Stomach smooth muscle (tissue), 2 donors: ENCODE results near the gene SCAND1.

Experiments
- H3K27ac ChIP-seq: one replicate; pipeline ENCODE4 v1.7.0; 2013; ENCODE audit warnings: mild to moderate bottlenecking, low read length, inconsistent platforms
- H3K27me3 ChIP-seq, 2 donors: one replicate each; pipeline ENCODE4 v1.7.0; 2013; ENCODE audit warnings: low read length in 2 of 2; ENCODE audit not compliant: insufficient read depth in 2 of 2, control insufficient read depth in 1 of 2
- H3K36me3 ChIP-seq, 2 donors: one replicate each; pipeline ENCODE4 v1.7.0; 2013; ENCODE audit warnings: low read length in 2 of 2; ENCODE audit not compliant: control insufficient read depth in 2 of 2, insufficient read depth in 2 of 2
- H3K4me1 ChIP-seq: one replicate; pipeline ENCODE4 v1.7.0; 2013; ENCODE audit warnings: low read length; ENCODE audit not compliant: control insufficient read depth, insufficient read depth
- H3K4me3 ChIP-seq, 2 donors: one replicate each; pipeline ENCODE4 v1.7.0; 2013; ENCODE audit warnings: low read length in 2 of 2
- H3K9ac ChIP-seq, 2 donors: one replicate each; pipeline ENCODE4 v1.7.0; 2013; ENCODE audit warnings: low read length in 2 of 2, mild to moderate bottlenecking in 1 of 2
- H3K9me3 ChIP-seq, 2 donors: one replicate each; pipeline ENCODE4 v1.7.0; 2013; ENCODE audit warnings: low read length in 2 of 2; ENCODE audit not compliant: control insufficient read depth in 2 of 2
- donor health status: healthy.
- donor health status: Pancreatic carcinoma.

Gene SCAND1

DNA sequence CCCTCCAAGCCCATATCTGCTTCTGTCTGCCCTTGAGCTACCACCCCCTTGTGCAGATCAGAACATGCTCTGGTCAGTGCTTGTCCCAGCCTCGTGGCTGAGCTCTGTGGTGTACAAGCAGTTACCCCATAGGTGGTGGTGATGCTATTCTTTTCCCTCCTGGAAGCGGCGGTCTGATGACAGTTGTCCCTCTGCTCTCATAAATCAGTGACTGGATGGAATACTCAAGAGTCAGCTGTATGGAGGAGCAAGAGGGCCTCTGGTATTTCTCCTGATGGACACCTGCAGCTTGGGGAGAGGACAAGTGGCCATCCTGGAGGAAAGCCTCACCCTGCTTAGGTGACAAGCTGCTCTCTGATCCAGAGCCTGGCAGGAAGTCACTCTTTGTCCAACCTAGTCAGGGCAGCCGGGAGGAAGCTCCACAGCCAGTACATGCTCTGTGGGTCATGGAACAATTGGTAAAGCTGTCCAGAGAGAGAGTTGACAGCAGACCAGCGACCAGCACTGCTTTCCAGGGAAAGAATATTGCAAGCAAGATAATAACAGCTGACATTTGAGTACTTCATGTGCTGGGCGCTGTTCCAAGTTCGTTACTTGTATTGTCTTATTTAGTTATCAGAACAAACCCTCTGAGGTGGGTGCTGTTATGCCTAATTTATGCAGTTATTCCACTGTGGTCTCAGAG lies 47.1 kb downstream of the SCAND1 start:
- no peak overlapping the region for H3K9ac ChIP-seq
- H3K9me3 ChIP-seq, result no peaks in the 10 kb centered on the region
- no peaks in the 10 kb centered on the region for H3K4me1 ChIP-seq
- no peak overlapping the region for H3K4me3 ChIP-seq
- H3K36me3 ChIP-seq, result peaks cover 0 to 13% of the 10 kb centered on the region in 2 donors
- no peak overlapping the region for H3K27ac ChIP-seq
- H3K27me3 ChIP-seq, result no peaks in the 10 kb centered on the region

DNA sequence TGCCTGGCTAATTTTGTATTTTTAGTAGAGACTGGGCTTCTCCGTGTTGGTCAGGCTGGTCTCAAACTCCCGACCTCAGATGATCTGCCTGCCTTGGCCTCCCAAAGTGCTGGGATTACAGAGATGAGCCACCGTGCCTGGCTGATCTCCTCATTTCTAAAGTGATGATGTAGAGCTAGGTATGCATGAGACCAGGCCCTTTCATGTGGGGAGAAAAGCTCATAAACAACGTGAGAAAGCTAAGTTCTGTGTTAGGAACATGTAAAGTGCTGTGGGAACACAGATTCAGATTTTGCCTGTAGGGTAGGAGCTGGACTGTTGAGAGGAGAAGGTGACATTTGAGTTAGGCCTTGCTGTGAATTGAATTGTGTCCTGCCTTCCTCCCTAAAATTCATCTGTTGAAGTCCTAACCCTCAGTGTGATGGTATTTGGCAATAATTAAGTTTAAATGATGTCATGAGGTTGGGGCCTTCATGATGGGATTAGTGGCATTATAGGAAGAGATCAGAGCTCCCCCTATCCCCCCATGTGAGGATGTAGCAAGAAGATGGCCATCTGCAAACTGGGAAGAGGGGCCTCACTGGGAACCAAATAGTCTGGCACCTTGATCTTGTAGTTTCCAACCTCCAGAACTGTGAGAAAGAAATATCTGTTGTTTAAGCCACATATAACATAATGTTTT lies 49.2 kb downstream of the SCAND1 start:
- Histone ChIP-seq H3K27me3 (no peaks in the 10 kb centered on the region), H3K9ac (no peak overlapping the region), H3K4me3 (no peak overlapping the region), H3K36me3 (peaks cover 0 to 11% of the 10 kb centered on the region in 2 donors), H3K27ac (no peak overlapping the region), H3K9me3 (no peaks in the 10 kb centered on the region), H3K4me1 (no peaks in the 10 kb centered on the region)

DNA sequence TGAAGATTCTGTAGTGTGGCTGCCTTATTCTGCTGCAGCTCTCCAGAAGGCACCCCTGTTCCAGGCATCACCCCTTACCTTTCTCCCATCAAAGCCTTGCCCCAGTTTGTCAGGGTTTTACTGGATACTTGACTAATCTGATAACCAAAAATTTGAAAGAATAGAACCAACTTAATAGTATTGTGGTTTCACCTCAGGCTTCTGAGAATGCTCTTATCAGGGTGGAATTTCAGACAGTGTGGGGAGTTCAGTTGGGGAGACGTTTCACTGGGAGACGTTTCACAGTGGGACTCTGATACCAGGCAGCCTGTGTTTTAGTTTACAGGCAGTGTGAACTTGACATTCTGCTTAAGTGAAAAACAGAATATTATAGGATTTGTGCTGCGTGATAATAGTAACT lies 50.5 kb downstream of the SCAND1 start:
- H3K27me3 ChIP-seq, result no peaks in the 10 kb centered on the region
- no peaks in the 10 kb centered on the region for H3K4me1 ChIP-seq
- H3K36me3 ChIP-seq, result peaks cover 7 to 19% of the 10 kb centered on the region in 2 donors
- no peak overlapping the region for H3K27ac ChIP-seq
- H3K4me3 ChIP-seq, result no peak overlapping the region
- no peak overlapping the region for H3K9ac ChIP-seq
- H3K9me3 ChIP-seq, result no peaks in the 10 kb centered on the region
